Natural killer cell (primary cell): Measurements from ENCODE around the gene AQP9. TPM values are rescaled to one million over a fixed set of nuclear protein-coding genes. Genes with fewer than 3 reads are reported as not detected.

Experiments
- ATAC-seq, 3 donors: fragments of 150-1000 bp in 2 of 3; fragments of 200-7000 bp in 1 of 3; cut with Tn5 transposase; 1 replicate in 1 of 3; 2 replicates in 2 of 3; pipeline ENCODE4 v1.10.0; 2021; ENCODE audit warnings: mild to moderate bottlenecking in 2 of 3, moderate library complexity in 2 of 3
- DNase-seq, 2 donors: peaks; one replicate each; pipeline versions ENCODE4 v3.0.0 to v3.0.0-alpha.2; 2013 to 2021; ENCODE audit warnings: mixed read lengths in 1 of 2
- H3K27ac ChIP-seq: one replicate; pipeline ENCODE4 v1.5.1; 2013; ENCODE audit warnings: mild to moderate bottlenecking, low read length
- H3K27me3 ChIP-seq: one replicate; pipeline ENCODE4 v1.6.1; 2013; ENCODE audit warnings: low read length; ENCODE audit not compliant: control insufficient read depth, insufficient read depth
- H3K36me3 ChIP-seq: one replicate; pipeline ENCODE4 v1.6.1; 2013; ENCODE audit warnings: low read length; ENCODE audit not compliant: control insufficient read depth, insufficient read depth
- H3K4me1 ChIP-seq: one replicate; pipeline ENCODE4 v1.6.1; 2013; ENCODE audit warnings: low read length; ENCODE audit not compliant: control insufficient read depth, insufficient read depth
- H3K4me3 ChIP-seq: one replicate; pipeline ENCODE4 v1.5.1; 2013; ENCODE audit warnings: low read length
- H3K9me3 ChIP-seq: one replicate; pipeline ENCODE4 v1.6.1; 2013; ENCODE audit warnings: low read length; ENCODE audit not compliant: control insufficient read depth, insufficient read depth
- H3K27ac Mint-ChIP-seq, 2 donors: one replicate each; pipeline ENCODE4 v1.8.0; 2022; ENCODE audit warnings: mild to moderate bottlenecking in 2 of 2, mixed read lengths in 2 of 2, moderate library complexity in 1 of 2
- H3K27me3 Mint-ChIP-seq, 2 donors: one replicate each; pipeline ENCODE4 v1.8.0; 2022; ENCODE audit warnings: low read depth in 2 of 2, mixed read lengths in 2 of 2
- H3K36me3 Mint-ChIP-seq: one replicate; pipeline ENCODE4 v1.8.0; 2022; ENCODE audit warnings: mixed read lengths
- H3K4me1 Mint-ChIP-seq, 2 donors: one replicate each; pipeline ENCODE4 v1.8.0; 2022; ENCODE audit warnings: mixed read lengths in 2 of 2
- H3K4me3 Mint-ChIP-seq: one replicate; pipeline ENCODE4 v1.8.0; 2022; ENCODE audit warnings: mild to moderate bottlenecking, moderate library complexity, mixed read lengths
- H3K9me3 Mint-ChIP-seq, 2 donors: one replicate each; pipeline ENCODE4 v1.8.0; 2022; ENCODE audit warnings: mixed read lengths in 2 of 2
- CTCF ChIP-seq: fragments of 200-600 bp; IDR thresholded peaks from one replicate; pipeline ENCODE4 v1.8.0; 2022; ENCODE audit warnings: antibody characterized with exemption
- WGBS: methylation state at CpG from one replicate; pipeline ENCODE4 v1.1.7; 2013; ENCODE audit warnings: missing lambda C conversion rate; ENCODE audit not compliant: insufficient coverage; 5-methylcytosine and 5-hydroxymethylcytosine counted together
- intact Hi-C: fragments of 100-400 bp; cut with micrococcal nuclease; formaldehyde crosslinking; loops from one replicate; pipeline ENCODE4 v1.14.2; 2022
- total RNA-seq, 4 donors: library from RNA; stranded (reverse); fragments of 120-200 nt in 1 of 4; gene quantifications; one replicate each; pipeline versions ENCODE4 v1.2.3 to v1.2.4, GENCODE V29; 2013 to 2022

Gene AQP9
- total RNA-seq, 3 donors from 2014 or later (not counting 1 experiment from before 2014, with no cell fraction given): 2.4 to 19.7 (median 2.8) TPM

- no peak for ATAC-seq
- Histone ChIP-seq H3K27me3 (peaks cover 5% of the 10 kb centered on the region), H3K9me3 (no peaks in the 10 kb centered on the region), H3K4me3 (no peak overlapping the region), H3K36me3 (no peaks in the 10 kb centered on the region), H3K4me1 (no peaks in the 10 kb centered on the region), H3K27ac (no peak overlapping the region)
- no peak for TF ChIP-seq CTCF
- DNase-seq: no peak
- H3K36me3 Mint-ChIP-seq: no peaks in the 10 kb centered on the region
- no peak overlapping the region for H3K27ac Mint-ChIP-seq
- no peaks in the 10 kb centered on the region for H3K9me3 Mint-ChIP-seq
- no peak overlapping the region for H3K4me3 Mint-ChIP-seq
- peaks cover 25 to 59% of the 10 kb centered on the region in 2 donors for H3K27me3 Mint-ChIP-seq
- intact Hi-C loops: no loop called here
- WGBS: 76% methylated on average over 2 of the region's 3 CpGs
- no peaks in the 10 kb centered on the region for H3K4me1 Mint-ChIP-seq
Observed at GRCh38 chr15:58167095-58167691, 29.0 kb downstream of the AQP9 start.

GRCh38 chr15:58169934-58170333 lies 31.8 kb downstream of the AQP9 start:
- WGBS: 94% methylated on average over 5 of the region's 5 CpGs
- no peaks in the 10 kb centered on the region for H3K36me3 ChIP-seq

GRCh38 chr15:58171476-58172061 lies 33.4 kb downstream of the AQP9 start:
- Histone ChIP-seq H3K4me1 (no peaks in the 10 kb centered on the region), H3K36me3 (no peaks in the 10 kb centered on the region), H3K9me3 (no peaks in the 10 kb centered on the region), H3K27ac (no peak overlapping the region), H3K27me3 (peaks cover 4% of the 10 kb centered on the region), H3K4me3 (no peak overlapping the region)
- intact Hi-C loops: no loop called here
- Mint-ChIP-seq H3K9me3 (no peaks in the 10 kb centered on the region), H3K27ac (no peak overlapping the region), H3K36me3 (no peaks in the 10 kb centered on the region), H3K27me3 (peaks cover 13 to 39% of the 10 kb centered on the region in 2 donors), H3K4me3 (no peak overlapping the region), H3K4me1 (no peaks in the 10 kb centered on the region)
- WGBS: 83% methylated on average over 1 of the region's 1 CpG
- no peak for DNase-seq
- ATAC-seq: no peak
- TF ChIP-seq CTCF: no peak

More at GRCh38 chr15:58169934-58170333, 31.8 kb downstream of the AQP9 start:
- H3K36me3 Mint-ChIP-seq: no peaks in the 10 kb centered on the region
- intact Hi-C loops: no loop called here
- peaks cover 14 to 38% of the 10 kb centered on the region in 2 donors for H3K27me3 Mint-ChIP-seq
- H3K27ac ChIP-seq: no peak overlapping the region
- peaks cover 2% of the 10 kb centered on the region for H3K27me3 ChIP-seq
- H3K4me3 Mint-ChIP-seq: no peak overlapping the region
- no peak for TF ChIP-seq CTCF
- ATAC-seq (no peak), DNase-seq (no peak)
- H3K4me1 ChIP-seq: no peaks in the 10 kb centered on the region
- H3K4me1 Mint-ChIP-seq: no peaks in the 10 kb centered on the region
- no peak overlapping the region for H3K27ac Mint-ChIP-seq
- no peaks in the 10 kb centered on the region for H3K9me3 ChIP-seq
- H3K4me3 ChIP-seq: no peak overlapping the region
- H3K9me3 Mint-ChIP-seq: no peaks in the 10 kb centered on the region

GRCh38 chr15:58174709-58175108 lies 36.5 kb downstream of the AQP9 start:
- H3K27ac Mint-ChIP-seq: no peak overlapping the region
- H3K27me3 Mint-ChIP-seq: peaks cover 13 to 33% of the 10 kb centered on the region in 2 donors
- no peak overlapping the region for H3K4me3 Mint-ChIP-seq
- no peaks in the 10 kb centered on the region for H3K9me3 ChIP-seq
- H3K36me3 ChIP-seq: no peaks in the 10 kb centered on the region
- H3K36me3 Mint-ChIP-seq: no peaks in the 10 kb centered on the region
- H3K4me1 ChIP-seq: no peaks in the 10 kb centered on the region
- no peak overlapping the region for H3K27ac ChIP-seq
- peaks cover 2% of the 10 kb centered on the region for H3K27me3 ChIP-seq
- 93% methylated on average over 5 of the region's 5 CpGs for WGBS
- no peak for TF ChIP-seq CTCF
- no peak for ATAC-seq
- H3K9me3 Mint-ChIP-seq: no peaks in the 10 kb centered on the region
- H3K4me1 Mint-ChIP-seq: no peaks in the 10 kb centered on the region
- no peak overlapping the region for H3K4me3 ChIP-seq
- no peak for DNase-seq
- intact Hi-C loops: no loop called here
